HL-60 (cell line): Measurements from ENCODE around the gene ATRIP.

ENCODE experiments used
- DNase-seq, 2 experiments: peaks; one replicate each; pipeline ENCODE4 v3.0.0-alpha.2; 2010 to 2020; ENCODE audit warnings: low read depth in 1 of 2, low spot score in 1 of 2
- H3K27ac ChIP-seq: fragments of 250-450 bp; sonication (Bioruptor Pico); replicated peaks from 2 replicates; pipeline ENCODE4 v1.5.1; 2020; ENCODE audit warnings: mild to moderate bottlenecking, moderate library complexity
- H3K27me3 ChIP-seq: fragments of 250-450 bp; sonication (Bioruptor Pico); 2 replicates; pipeline ENCODE4 v1.5.1; 2021; ENCODE audit warnings: mild to moderate bottlenecking, moderate library complexity; ENCODE audit not compliant: insufficient read depth, poor library complexity, severe bottlenecking
- H3K4me3 ChIP-seq: replicated peaks from 2 replicates; pipeline ENCODE4 v1.5.1; 2011; ENCODE audit warnings: mild to moderate bottlenecking, control low read depth, low read length; ENCODE audit not compliant: insufficient read depth
- GABPA ChIP-seq: IDR thresholded peaks from 2 replicates; pipeline ENCODE4 v1.6.1; 2012; ENCODE audit warnings: low read depth
- POLR2AphosphoS5 ChIP-seq: IDR thresholded peaks from 2 replicates; pipeline ENCODE4 v1.6.1; 2012; ENCODE audit warnings: low read depth
- REST ChIP-seq: IDR thresholded peaks from 2 replicates; pipeline ENCODE4 v1.6.1; 2012; ENCODE audit warnings: low read depth; ENCODE audit not compliant: insufficient replicate concordance
- SPI1 ChIP-seq: IDR thresholded peaks from 2 replicates; pipeline ENCODE4 v1.6.1; 2012; ENCODE audit warnings: low read depth, mild to moderate bottlenecking, borderline replicate concordance
- TF ChIP-seq, protein P1 (sequence below): IDR thresholded peaks from one replicate; pipeline ENCODE4 v1.5.1; 2011; ENCODE audit warnings: low read length, control low read depth, inconsistent platforms; ENCODE audit not compliant: insufficient read depth

Gene ATRIP

GRCh38 chr3:48486952-48487351 lies 40.4 kb downstream of the ATRIP start:
- no peak for TF ChIP-seq POLR2AphosphoS5
- no peak for TF ChIP-seq GABPA
- TF ChIP-seq REST: no peak
- no peak for TF ChIP-seq SPI1
- TF ChIP-seq, protein P1, sequence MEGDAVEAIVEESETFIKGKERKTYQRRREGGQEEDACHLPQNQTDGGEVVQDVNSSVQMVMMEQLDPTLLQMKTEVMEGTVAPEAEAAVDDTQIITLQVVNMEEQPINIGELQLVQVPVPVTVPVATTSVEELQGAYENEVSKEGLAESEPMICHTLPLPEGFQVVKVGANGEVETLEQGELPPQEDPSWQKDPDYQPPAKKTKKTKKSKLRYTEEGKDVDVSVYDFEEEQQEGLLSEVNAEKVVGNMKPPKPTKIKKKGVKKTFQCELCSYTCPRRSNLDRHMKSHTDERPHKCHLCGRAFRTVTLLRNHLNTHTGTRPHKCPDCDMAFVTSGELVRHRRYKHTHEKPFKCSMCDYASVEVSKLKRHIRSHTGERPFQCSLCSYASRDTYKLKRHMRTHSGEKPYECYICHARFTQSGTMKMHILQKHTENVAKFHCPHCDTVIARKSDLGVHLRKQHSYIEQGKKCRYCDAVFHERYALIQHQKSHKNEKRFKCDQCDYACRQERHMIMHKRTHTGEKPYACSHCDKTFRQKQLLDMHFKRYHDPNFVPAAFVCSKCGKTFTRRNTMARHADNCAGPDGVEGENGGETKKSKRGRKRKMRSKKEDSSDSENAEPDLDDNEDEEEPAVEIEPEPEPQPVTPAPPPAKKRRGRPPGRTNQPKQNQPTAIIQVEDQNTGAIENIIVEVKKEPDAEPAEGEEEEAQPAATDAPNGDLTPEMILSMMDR: no peak
- Histone ChIP-seq H3K27me3 (no peaks in the 10 kb centered on the region), H3K4me3 (no peak overlapping the region), H3K27ac (no peak overlapping the region)
- no peak for DNase-seq

- no peak for TF ChIP-seq POLR2AphosphoS5
- TF ChIP-seq SPI1: peak; percentile 97
- TF ChIP-seq, protein P1: no peak
- Histone ChIP-seq H3K27me3 (no peaks in the 10 kb centered on the region), H3K27ac (no peak overlapping the region), H3K4me3 (no peak overlapping the region)
- DNase-seq: peak in 1 of 2 experiments; percentile 56
Measured at GRCh38 chr3:48492461-48493202, 46.1 kb downstream of the ATRIP start.

GRCh38 chr3:48493203-48493501 lies 46.6 kb downstream of the ATRIP start:
- Histone ChIP-seq H3K27me3 (no peaks in the 10 kb centered on the region), H3K27ac (no peak overlapping the region), H3K4me3 (no peak overlapping the region)
- DNase-seq: no peak
- TF ChIP-seq POLR2AphosphoS5: no peak
- TF ChIP-seq, protein P1: no peak
- no peak for TF ChIP-seq GABPA

DNA sequence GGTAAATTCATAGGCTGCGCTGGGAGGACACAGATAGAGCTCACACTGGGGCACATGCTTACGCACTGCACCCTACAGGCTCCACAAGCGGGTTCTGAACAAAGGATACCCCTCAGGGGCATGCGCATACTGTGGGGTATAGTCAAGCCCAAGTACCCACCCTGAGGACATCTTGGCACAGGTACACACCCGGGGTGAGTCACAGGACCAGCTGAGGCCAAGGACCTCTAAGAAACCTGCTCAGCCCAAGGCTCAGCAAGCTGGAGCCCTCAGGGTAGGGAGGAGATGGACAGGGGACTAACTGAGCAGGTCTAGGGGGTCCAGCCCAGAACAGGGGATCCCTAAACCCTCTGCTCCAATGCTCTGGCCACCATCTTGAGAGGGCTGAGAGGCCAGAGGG lies 54.1 kb downstream of the ATRIP start:
- TF ChIP-seq, protein P1: no peak
- TF ChIP-seq REST: no peak
- TF ChIP-seq POLR2AphosphoS5: no peak
- no peak for TF ChIP-seq GABPA
- no peak for TF ChIP-seq SPI1
- Histone ChIP-seq H3K27me3 (peaks cover 2% of the 10 kb centered on the region), H3K4me3 (no peak overlapping the region), H3K27ac (no peak overlapping the region)
- no peak for DNase-seq
